BJ (cell line): ENCODE results near the gene PPIL6. TPM values are rescaled to one million over a fixed set of nuclear protein-coding genes. Genes with fewer than 3 reads are reported as not detected.

Experiments
- CTCF ChIA-PET: fragments of 350-600 bp; formaldehyde crosslinking; extraction: SDS; loops from one replicate; lab custom pipeline; 2021; ENCODE audit warnings: antibody characterized with exemption, inconsistent platforms; lab: Yijun Ruan, JAX
- POLR2A ChIA-PET: fragments of 300-600 bp; sonication (Branson Sonifier 250); formaldehyde crosslinking; extraction: SDS; loops from one replicate; lab custom pipeline; 2021; ENCODE audit warnings: antibody characterized with exemption; lab: Charles Lee
- DNase-seq: peaks from one replicate; pipeline ENCODE4 v3.0.0-alpha.2; 2011; ENCODE audit warnings: low read depth
- H3K27me3 ChIP-seq: 2 replicates; pipeline ENCODE4 v1.6.0; 2011; ENCODE audit warnings: low read length; ENCODE audit not compliant: control insufficient read depth, insufficient read depth
- H3K36me3 ChIP-seq: 2 replicates; pipeline ENCODE4 v1.5.1; 2011; ENCODE audit warnings: low read length; ENCODE audit not compliant: control insufficient read depth, insufficient read depth
- H3K4me3 ChIP-seq: 2 replicates; pipeline ENCODE4 v1.5.1; 2011; ENCODE audit warnings: low read depth, mild to moderate bottlenecking, control low read depth, low read length
- polyA plus RNA-seq: library from polyadenylated mRNA; depleted of rRNA; stranded (reverse); fragments of >200 nt; gene quantifications from 2 replicates; pipeline ENCODE4 v1.2.3, GENCODE V29; 2011
- TF ChIP-seq, protein P1 (sequence below): IDR thresholded peaks from 2 replicates; pipeline ENCODE4 v1.5.1; 2011; ENCODE audit warnings: low read depth, mild to moderate bottlenecking, control low read depth, inconsistent platforms, low read length, moderate library complexity; ENCODE audit not compliant: insufficient read depth

PPIL6 gene
- polyA plus RNA-seq, 1 experiment = 0.48 TPM

- no peaks in the 10 kb centered on the region; the same call in 1 of the 2 replicates for H3K27me3 ChIP-seq
- peak within 1 kb of the TSS; percentile 99 for H3K4me3 ChIP-seq
- ChIA-PET CTCF (interaction anchor here (1.0 to 5.4 kb wide), 6 partner anchors 11 to 195 kb away, joined by 3 to 84 read pairs (median 4); no protein-coding TSS in a partner anchor), POLR2A (interaction anchor here (0.6 kb wide), 3 partner anchors 73 to 1551 kb away, joined by 3 to 8 read pairs (median 3); partner anchors contain the start of gene MICAL1)
- DNase-seq = peak; percentile 51
- TF ChIP-seq, protein P1, sequence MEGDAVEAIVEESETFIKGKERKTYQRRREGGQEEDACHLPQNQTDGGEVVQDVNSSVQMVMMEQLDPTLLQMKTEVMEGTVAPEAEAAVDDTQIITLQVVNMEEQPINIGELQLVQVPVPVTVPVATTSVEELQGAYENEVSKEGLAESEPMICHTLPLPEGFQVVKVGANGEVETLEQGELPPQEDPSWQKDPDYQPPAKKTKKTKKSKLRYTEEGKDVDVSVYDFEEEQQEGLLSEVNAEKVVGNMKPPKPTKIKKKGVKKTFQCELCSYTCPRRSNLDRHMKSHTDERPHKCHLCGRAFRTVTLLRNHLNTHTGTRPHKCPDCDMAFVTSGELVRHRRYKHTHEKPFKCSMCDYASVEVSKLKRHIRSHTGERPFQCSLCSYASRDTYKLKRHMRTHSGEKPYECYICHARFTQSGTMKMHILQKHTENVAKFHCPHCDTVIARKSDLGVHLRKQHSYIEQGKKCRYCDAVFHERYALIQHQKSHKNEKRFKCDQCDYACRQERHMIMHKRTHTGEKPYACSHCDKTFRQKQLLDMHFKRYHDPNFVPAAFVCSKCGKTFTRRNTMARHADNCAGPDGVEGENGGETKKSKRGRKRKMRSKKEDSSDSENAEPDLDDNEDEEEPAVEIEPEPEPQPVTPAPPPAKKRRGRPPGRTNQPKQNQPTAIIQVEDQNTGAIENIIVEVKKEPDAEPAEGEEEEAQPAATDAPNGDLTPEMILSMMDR = no peak
- H3K36me3 ChIP-seq = peaks cover 2% of the 10 kb centered on the region
These were observed 58.5 kb downstream of the PPIL6 start, which contains the start of gene CD164 for GRCh38 chr6:109381747-109382575. TSS of gene CD164 (minus strand) at chr6:109382467. CDS start at chr6:109382378, 89 bp downstream.

DNA sequence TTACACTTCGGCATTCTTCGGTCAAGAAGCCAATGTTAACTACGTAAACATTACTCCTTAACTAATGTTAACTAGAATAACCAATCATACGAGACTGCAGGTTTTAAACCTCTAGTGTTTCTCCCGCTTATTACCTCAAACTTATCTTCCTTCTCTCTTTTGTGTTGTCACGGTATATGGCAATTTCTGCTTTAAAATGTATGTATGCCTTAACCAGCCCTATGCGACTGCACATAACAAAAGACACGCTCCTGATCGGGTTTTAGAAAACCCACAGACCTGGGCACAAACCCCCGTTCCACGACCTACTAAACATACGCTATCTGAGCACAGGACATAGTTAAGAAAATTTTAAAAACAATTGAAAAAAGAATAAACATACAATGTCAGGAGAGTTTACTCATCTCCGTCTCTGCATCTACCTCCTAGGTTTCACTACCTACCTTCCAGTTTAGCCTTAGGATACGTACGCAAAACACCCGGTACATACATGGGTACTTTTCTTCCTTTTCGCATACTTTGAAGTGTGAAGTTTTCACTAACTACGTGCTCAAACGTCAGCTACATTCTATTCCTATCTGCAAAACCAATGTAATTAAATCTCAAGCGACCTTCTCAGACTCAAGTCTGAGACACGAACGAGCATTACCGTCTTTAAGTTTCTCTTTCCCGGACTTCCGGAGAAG, 59.2 kb downstream of the PPIL6 start:
- ChIA-PET CTCF (interaction anchor here (5.4 kb wide), 1 partner anchor 194 kb away, joined by 84 read pairs; no protein-coding TSS in a partner anchor), POLR2A (interaction anchor here (0.6 kb wide), 1 partner anchor 120 kb away, joined by 3 read pairs; no protein-coding TSS in a partner anchor)
- no peaks in the 10 kb centered on the region for H3K27me3 ChIP-seq
- H3K4me3 ChIP-seq = peak overlapping the region; percentile 99
- TF ChIP-seq, protein P1 = no peak
- peaks cover 4% of the 10 kb centered on the region for H3K36me3 ChIP-seq
- DNase-seq = no peak

- Histone ChIP-seq H3K4me3 (peak overlapping the region; percentile 99; the same call in 1 of the 2 replicates), H3K36me3 (peaks cover 10% of the 10 kb centered on the region), H3K27me3 (no peaks in the 10 kb centered on the region)
- ChIA-PET CTCF (interaction anchor here (1.0 to 1.5 kb wide), 2 partner anchors 179 to 191 kb away, joined by 3 to 4 read pairs; no protein-coding TSS in a partner anchor), POLR2A (interaction anchor here (0.6 kb wide), 1 partner anchor 12 kb away, joined by 4 read pairs; no protein-coding TSS in a partner anchor)
- no peak for DNase-seq
- TF ChIP-seq, protein P1 = no peak
These were observed 60.7 kb downstream of the PPIL6 start for GRCh38 chr6:109379711-109380110.

DNA sequence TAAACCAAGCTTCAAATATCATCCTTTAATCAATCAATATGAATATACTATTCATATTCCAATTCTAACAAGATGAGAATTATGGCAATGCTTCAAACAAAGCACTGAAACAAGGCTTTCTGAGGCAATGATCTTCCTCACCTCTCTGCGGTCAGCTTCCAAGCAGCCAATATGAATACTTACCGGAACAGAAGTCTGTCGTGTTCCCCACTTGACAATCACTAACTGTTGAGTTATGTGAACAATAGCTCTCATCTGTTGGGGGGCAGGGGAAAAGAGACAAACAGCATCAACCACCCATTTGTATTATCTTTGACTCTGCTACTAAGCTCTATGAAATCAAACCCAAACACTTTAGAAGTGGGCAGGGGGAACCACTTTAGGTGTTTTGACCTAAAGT, 62.7 kb downstream of the PPIL6 start:
- ChIA-PET POLR2A (no interaction called here), CTCF (no interaction called here)
- Histone ChIP-seq H3K36me3 (peaks cover 16% of the 10 kb centered on the region), H3K4me3 (no peak overlapping the region), H3K27me3 (no peaks in the 10 kb centered on the region)
- DNase-seq = no peak
- TF ChIP-seq, protein P1 = no peak

- Histone ChIP-seq H3K4me3 (no peak overlapping the region), H3K36me3 (peaks cover 16% of the 10 kb centered on the region), H3K27me3 (no peaks in the 10 kb centered on the region)
- no peak for DNase-seq
- ChIA-PET POLR2A (no interaction called here), CTCF (no interaction called here)
- TF ChIP-seq, protein P1 = no peak
These were observed 66.0 kb downstream of the PPIL6 start for GRCh38 chr6:109374326-109374892.
